GM18499 (cell line): Measurements from ENCODE around the gene CROCC.
"Not testable (repeated sequence)": the region's sequence is repeated elsewhere in the genome, so short reads cannot be mapped to it uniquely, and the experiment has no call there.

Experiments
- ATAC-seq: cut with Tn5 transposase; IDR thresholded peaks from one replicate; pipeline ENCODE4 v1.9.1; 2021; ENCODE audit warnings: moderate number of reproducible peaks; ENCODE audit not compliant: insufficient read depth, unreplicated experiment

The CROCC gene

GRCh38 chr1:16961297-16962133, 39.8 kb downstream of the CROCC start:
- ATAC-seq, result no peak

GRCh38 chr1:16964169-16964568, 42.4 kb downstream of the CROCC start:
- not testable (repeated sequence) for ATAC-seq

GRCh38 chr1:16965486-16966067, 43.8 kb downstream of the CROCC start:
- no peak for ATAC-seq

- no peak for ATAC-seq
Observed at GRCh38 chr1:16966282-16966681, 44.6 kb downstream of the CROCC start.

- ATAC-seq, result no peak
Observed at GRCh38 chr1:16967095-16967575, 45.4 kb downstream of the CROCC start.

- no peak for ATAC-seq
Observed at GRCh38 chr1:16967962-16968361, 46.2 kb downstream of the CROCC start.

GRCh38 chr1:16968372-16968771, 46.6 kb downstream of the CROCC start:
- no peak for ATAC-seq

- ATAC-seq, result no peak
Observed at GRCh38 chr1:16969057-16969611, 47.4 kb downstream of the CROCC start.

GRCh38 chr1:16969651-16970050, 47.9 kb downstream of the CROCC start:
- no peak for ATAC-seq

GRCh38 chr1:16970132-16970910, 48.6 kb downstream of the CROCC start:
- no peak for ATAC-seq

- ATAC-seq, result no peak
Observed at GRCh38 chr1:16971341-16972188, 49.8 kb downstream of the CROCC start.

- ATAC-seq, result no peak
Observed at GRCh38 chr1:16972189-16972895, 50.6 kb downstream of the CROCC start.

- no peak for ATAC-seq
Observed at GRCh38 chr1:16973215-16973614, 51.5 kb downstream of the CROCC start.

- no peak for ATAC-seq
Observed at GRCh38 chr1:16975211-16975610, 53.5 kb downstream of the CROCC start.

GRCh38 chr1:16975838-16976237, 54.1 kb downstream of the CROCC start:
- no peak for ATAC-seq

- no peak for ATAC-seq
Observed at GRCh38 chr1:16976966-16977365, 55.2 kb downstream of the CROCC start.

GRCh38 chr1:16977377-16977776, 55.6 kb downstream of the CROCC start:
- no peak for ATAC-seq

GRCh38 chr1:16978139-16978538, 56.4 kb downstream of the CROCC start:
- ATAC-seq, result no peak
